Measurements from ENCODE around the gene GPRIN3.
"Not testable (repeated sequence)": the region's sequence is repeated elsewhere in the genome, so short reads cannot be mapped to it uniquely, and the experiment has no call there.

The GPRIN3 gene

DNA sequence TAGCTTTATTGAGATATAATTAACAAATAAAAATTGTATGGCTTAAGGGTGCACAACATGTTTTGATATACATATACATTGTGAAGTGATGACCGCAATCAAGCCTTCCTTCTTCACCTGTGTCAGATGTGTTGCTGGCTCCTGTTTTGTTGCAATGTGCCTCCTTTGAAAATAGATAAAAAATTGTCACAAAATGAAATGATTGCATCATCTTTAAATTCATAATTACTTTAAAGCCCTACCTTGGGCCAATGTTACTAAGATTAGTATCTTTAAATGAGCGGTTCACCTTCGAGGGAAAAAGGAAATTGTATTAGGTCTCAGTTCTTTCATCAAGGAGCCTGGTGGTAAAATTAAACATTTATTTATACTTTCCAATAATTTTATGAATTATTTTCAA lies 77.3 kb downstream of the GPRIN3 start:
- no peak for DNase-seq (ENCODE audit: low read depth)
- no peak overlapping the region for H3K4me3 ChIP-seq (ENCODE audit: low read depth, low read length)

DNA sequence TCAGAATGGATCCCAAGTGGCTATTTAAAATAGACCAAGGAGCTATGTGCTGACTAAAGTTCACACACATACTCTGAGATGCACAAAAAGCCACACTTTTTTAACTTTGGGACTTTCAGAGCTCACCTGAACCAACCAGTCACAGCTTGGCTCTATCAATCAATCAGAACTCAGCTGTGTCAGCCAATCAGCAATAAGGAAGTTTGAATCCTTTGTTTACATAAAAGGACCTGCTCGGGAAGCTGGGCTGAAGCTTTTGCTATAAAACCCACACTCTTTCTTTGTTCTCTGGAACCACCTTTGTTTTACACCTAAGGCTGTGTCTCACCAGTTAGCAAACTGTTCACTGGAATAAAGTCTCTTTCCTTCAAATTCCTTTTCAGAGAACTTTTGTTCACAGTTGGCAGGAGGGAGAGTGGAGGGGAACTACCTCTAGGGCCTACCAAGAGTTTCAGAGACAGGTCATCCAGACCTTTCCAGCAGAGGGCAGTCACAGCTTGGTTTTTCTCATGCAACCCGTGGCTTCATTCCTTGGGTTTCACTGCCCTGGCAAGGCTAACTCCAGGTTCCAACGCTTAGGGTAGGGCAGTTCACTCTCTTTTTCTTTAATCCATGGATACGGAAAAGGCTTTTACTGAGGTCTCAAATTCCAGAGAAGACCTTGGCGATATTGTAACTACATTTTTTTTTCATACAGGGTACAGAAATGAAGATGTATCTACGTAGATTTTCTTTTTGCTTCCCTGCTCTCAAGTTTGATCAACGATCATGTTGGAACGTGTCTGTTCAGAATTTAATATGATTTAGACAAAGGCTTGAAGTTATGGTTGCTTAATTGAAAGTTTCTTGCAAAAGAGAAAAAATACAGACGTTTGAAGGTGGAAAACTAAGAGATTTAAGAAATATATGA lies 80.7 kb downstream of the GPRIN3 start:
- H3K4me3 ChIP-seq (ENCODE audit: low read depth, low read length), result no peak overlapping the region
- peak; percentile 43 for DNase-seq (ENCODE audit: low read depth)

DNA sequence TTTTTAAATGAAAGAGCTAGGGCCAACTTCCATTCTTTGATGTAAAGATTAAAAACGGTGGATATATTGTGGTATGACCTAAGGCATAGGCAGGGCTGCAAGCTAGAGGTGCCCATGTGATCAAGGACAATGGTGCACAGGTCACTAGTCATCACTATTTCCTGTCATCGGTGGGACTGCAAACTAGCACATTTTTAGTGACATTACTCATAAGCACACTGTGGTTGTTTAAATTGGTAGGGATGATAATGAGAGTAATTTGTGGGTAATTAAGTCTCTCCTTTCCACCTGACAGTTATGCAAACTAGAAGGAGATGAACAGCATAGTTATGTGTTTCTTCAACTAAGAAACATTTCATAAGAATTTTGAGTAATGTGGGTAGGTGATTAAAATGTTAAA lies 85.4 kb downstream of the GPRIN3 start:
- no peak for DNase-seq (ENCODE audit: low read depth)
- no peak overlapping the region for H3K4me3 ChIP-seq (ENCODE audit: low read depth, low read length)

- H3K4me3 ChIP-seq (ENCODE audit: low read depth, low read length), result no peak overlapping the region
- peak; percentile 6 for DNase-seq (ENCODE audit: low read depth)
Observed at GRCh38 chr4:89221167-89221867, 86.3 kb downstream of the GPRIN3 start.

DNA sequence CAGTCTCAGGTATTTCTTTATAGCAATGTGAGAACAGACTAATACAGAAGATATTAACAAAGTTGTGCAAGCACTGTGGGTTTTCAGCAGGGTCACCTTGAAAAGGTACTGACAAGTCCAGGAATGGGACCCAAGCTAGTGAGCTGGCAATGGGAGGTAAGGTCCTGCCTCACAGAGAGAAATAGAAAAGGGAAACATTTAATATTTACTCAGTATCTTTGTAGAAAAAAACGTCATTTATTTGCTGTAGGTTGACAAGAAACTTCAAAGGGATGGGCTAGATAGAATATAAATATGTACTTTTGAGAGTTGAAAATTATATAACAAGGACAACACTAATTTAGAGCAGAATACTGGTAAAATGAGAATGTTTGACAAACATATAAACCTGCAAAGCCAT lies 89.0 kb downstream of the GPRIN3 start:
- H3K4me3 ChIP-seq (ENCODE audit: low read depth, low read length), result no peak overlapping the region
- no peak for DNase-seq (ENCODE audit: low read depth)

- DNase-seq (ENCODE audit: low read depth), result no peak
- no peak overlapping the region for H3K4me3 ChIP-seq (ENCODE audit: low read depth, low read length)
Observed at GRCh38 chr4:89217604-89218003, 90.0 kb downstream of the GPRIN3 start.

- no peak overlapping the region for H3K4me3 ChIP-seq (ENCODE audit: low read depth, low read length)
- DNase-seq (ENCODE audit: low read depth), result no peak
Observed at GRCh38 chr4:89216866-89217265, 90.7 kb downstream of the GPRIN3 start.

GRCh38 chr4:89216422-89216821 lies 91.2 kb downstream of the GPRIN3 start:
- no peak for DNase-seq (ENCODE audit: low read depth)

GRCh38 chr4:89215736-89216135 lies 91.9 kb downstream of the GPRIN3 start:
- no peak overlapping the region for H3K4me3 ChIP-seq (ENCODE audit: low read depth, low read length)
- DNase-seq (ENCODE audit: low read depth), result no peak

More at GRCh38 chr4:89216422-89216821, 91.2 kb downstream of the GPRIN3 start:
- H3K4me3 ChIP-seq (ENCODE audit: low read depth, low read length), result no peak overlapping the region

GRCh38 chr4:89214308-89214707 lies 93.3 kb downstream of the GPRIN3 start:
- no peak overlapping the region for H3K4me3 ChIP-seq (ENCODE audit: low read depth, low read length)
- no peak for DNase-seq (ENCODE audit: low read depth)

GRCh38 chr4:89213382-89213701 lies 94.3 kb downstream of the GPRIN3 start:
- H3K4me3 ChIP-seq (ENCODE audit: low read depth, low read length), result no peak overlapping the region
- no peak for DNase-seq (ENCODE audit: low read depth)

GRCh38 chr4:89212666-89213381 lies 94.8 kb downstream of the GPRIN3 start:
- H3K4me3 ChIP-seq (ENCODE audit: low read depth, low read length), result no peak overlapping the region
- peak; percentile 18 for DNase-seq (ENCODE audit: low read depth)

DNA sequence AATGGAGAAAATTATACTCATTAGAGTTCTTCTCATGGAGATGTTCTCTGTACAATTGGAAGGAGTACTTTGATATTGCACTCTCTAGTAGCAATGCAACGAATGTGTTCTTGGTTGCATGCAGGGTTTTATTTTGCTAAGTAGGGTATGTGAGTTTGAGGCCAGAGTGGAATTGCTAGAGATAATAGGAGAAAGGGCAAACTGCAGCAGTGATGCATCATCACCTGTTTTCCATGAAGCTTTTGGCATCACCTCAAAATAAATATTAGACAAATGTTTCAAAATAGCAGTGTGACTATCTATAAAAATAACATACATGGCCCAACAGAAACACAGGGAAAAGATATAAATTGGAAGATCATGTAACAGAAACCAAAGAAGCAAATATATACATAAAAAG lies 103.0 kb downstream of the GPRIN3 start:
- DNase-seq (ENCODE audit: low read depth), result peak; percentile 23
- H3K4me3 ChIP-seq (ENCODE audit: low read depth, low read length), result no peak overlapping the region

DNA sequence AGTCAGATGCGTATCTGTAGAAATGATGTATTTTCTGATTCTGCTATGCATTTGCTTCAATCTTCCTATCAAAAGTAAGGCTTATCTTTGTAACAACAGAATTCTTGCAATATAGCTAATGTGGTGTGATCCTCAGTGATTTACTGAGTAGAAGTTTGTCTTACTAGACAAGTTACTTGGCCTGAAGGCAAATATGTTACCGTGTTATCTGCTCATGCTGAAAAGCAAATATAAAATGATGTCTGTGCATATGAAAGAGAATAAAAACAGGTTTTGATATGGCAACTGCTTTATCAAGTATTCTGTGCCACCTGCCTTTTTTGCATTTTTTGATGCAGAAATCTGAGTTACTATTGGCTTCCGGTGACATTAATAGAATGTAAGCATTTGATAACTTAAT lies 103.7 kb downstream of the GPRIN3 start:
- no peak for DNase-seq (ENCODE audit: low read depth)
- no peak overlapping the region for H3K4me3 ChIP-seq (ENCODE audit: low read depth, low read length)

DNA sequence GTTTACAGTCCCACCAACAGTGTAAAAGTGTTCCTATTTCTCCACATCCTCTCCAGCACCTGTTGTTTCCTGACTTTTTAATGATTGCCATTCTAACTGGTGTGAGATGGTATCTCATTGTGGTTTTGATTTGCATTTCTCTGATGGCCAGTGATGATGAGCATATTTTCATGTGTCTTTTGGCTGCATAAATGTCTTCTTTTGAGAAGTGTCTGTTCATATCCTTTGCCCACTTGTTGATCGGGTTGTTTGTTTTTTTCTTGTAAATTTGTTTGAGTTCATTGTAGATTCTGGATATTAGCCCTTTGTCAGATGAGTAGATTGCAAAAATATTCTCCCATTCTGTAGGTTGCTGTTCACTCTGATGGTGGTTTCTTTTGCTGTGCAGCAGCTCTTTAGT lies 108.2 kb downstream of the GPRIN3 start:
- H3K4me3 ChIP-seq (ENCODE audit: low read depth, low read length); DNase-seq (ENCODE audit: low read depth): not testable (repeated sequence)

GRCh38 chr4:89197920-89198319 lies 109.7 kb downstream of the GPRIN3 start:
- DNase-seq (ENCODE audit: low read depth), result no peak
- H3K4me3 ChIP-seq (ENCODE audit: low read depth, low read length), result no peak overlapping the region

DNA sequence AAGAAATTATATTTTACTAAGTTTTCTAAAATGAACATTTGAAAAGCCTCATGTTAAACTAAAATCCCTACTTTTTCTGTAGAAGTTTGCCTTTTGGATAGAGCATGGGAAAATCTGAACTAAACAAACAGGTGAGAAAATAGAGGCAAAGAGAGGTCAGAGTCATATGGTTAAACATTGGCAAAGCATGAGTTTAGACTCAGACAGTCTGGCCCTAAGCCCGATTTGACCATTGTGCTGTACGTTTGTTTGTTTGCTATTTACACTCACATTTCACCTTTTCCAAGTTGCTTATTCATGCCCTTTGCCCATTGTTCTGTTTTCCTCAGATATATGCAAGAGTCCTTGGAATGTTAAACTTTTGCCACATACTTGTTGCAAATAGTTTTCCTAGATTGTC lies 110.9 kb downstream of the GPRIN3 start:
- no peak for DNase-seq (ENCODE audit: low read depth)
- no peak overlapping the region for H3K4me3 ChIP-seq (ENCODE audit: low read depth, low read length)

- no peak overlapping the region for H3K4me3 ChIP-seq (ENCODE audit: low read depth, low read length)
- peak; percentile 24 for DNase-seq (ENCODE audit: low read depth)
Observed at GRCh38 chr4:89196056-89196674, 111.4 kb downstream of the GPRIN3 start.

- no peak for DNase-seq (ENCODE audit: low read depth)
- H3K4me3 ChIP-seq (ENCODE audit: low read depth, low read length), result no peak overlapping the region
Observed at GRCh38 chr4:89193843-89194242, 113.8 kb downstream of the GPRIN3 start.
